A549 treated with ZK216348 at 1 μM for 4 hours (cell line): Measurements from ENCODE around the gene CNTNAP2. TPM values are rescaled to one million over a fixed set of nuclear protein-coding genes. Genes with fewer than 3 reads are reported as not detected.

Source experiments
- total RNA-seq: library from RNA; stranded (reverse); fragments of 200-300 nt; extraction: Qiagen RNA extraction; gene quantifications from 5 replicates; pipeline ENCODE4 v1.2.3, GENCODE V29; 2022; ENCODE audit warnings: low read depth

CNTNAP2 gene
- total RNA-seq: not detected in 5 replicates

DNA sequence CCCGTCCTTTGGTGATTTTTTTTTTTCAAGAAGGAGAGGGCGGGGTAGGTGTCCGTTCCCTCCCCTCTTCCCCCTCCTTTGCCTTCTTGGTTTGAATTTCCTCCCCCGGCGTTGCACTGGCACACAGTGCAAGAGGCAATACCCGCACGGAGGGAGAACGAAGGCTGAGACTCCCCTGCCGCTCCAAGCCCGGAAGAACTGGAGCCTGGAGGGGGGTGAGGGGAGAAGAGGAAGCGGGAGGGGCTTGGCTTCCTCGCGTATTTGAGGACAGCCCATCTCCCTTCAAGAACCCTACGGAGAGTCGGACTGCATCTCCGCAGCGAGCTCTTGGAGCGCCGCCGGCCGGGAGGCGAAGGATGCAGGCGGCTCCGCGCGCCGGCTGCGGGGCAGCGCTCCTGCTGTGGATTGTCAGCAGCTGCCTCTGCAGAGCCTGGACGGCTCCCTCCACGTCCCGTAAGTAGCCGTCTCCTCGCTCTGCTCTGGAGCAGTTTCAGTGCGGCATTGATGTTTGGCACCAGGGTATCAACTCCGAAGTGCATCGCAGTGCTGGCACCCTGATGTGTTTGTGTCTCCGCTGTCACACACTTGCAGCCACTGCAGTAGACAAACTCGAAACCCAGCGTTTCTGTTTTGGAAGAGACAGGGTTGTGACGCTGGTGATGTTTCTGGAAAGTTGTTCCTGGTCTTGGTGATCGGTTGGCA lies at the start of gene CNTNAP2:
Gene CNTNAP2, plus strand, starts transcription at position 281 of the 702 bp plus-strand sequence. Its CDS starts 76 bp downstream, at position 357.

